PFSK-1 (cell line): ENCODE results near the gene SUCLG2.

Experiments used
- FOXP2 ChIP-seq: optimal IDR thresholded peaks from 2 replicates; pipeline ENCODE3; 2011; ENCODE audit warnings: borderline replicate concordance, control low read depth, inconsistent platforms; ENCODE audit not compliant: insufficient read depth; ENCODE audit errors: extremely low read length, extremely low read depth
- POLR2AphosphoS5 ChIP-seq: IDR thresholded peaks from 2 replicates; pipeline ENCODE4 v1.6.1; 2012; ENCODE audit warnings: low read depth, mild to moderate bottlenecking, control low read depth, low read length, moderate library complexity
- SIN3A ChIP-seq: IDR thresholded peaks from 2 replicates; pipeline ENCODE4 v1.6.1; 2012; ENCODE audit warnings: mild to moderate bottlenecking, low read length, moderate library complexity, borderline replicate concordance; ENCODE audit not compliant: insufficient read depth
- TAF1 ChIP-seq: IDR thresholded peaks from 2 replicates; pipeline ENCODE4 v1.6.1; 2012; ENCODE audit warnings: low read length, control low read depth, borderline replicate concordance; ENCODE audit not compliant: insufficient read depth
- TF ChIP-seq, protein P1 (sequence below), 2 experiments: IDR thresholded peaks; 2 replicates each; pipeline versions ENCODE4 v1.6.1 to v1.8.0; 2011 to 2012; ENCODE audit warnings: low read depth in 2 of 2, low read length in 2 of 2, control low read depth in 1 of 2, inconsistent platforms in 1 of 2, mild to moderate bottlenecking in 1 of 2, moderate library complexity in 1 of 2; ENCODE audit not compliant: insufficient read depth in 1 of 2

SUCLG2 gene

DNA sequence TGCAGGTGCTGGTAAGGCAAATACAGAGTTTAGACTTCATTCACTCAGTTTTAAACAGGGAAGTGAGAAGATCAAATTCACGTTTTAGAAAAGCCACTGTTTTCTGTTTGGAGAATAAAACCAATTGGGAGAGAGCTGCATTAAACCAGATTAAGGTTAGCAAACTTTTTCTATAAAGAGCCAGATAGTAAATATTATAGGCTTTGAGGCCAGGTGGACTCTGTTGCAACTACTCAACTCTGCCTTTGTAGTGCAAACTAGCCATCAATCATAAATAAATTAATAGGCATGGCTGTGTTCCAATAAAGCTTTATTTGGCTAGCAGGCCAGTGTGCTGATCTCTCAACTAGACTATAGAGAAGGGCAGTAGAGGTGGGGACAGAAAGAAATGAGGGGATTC lies 33.5 kb downstream of the SUCLG2 start:
- TF ChIP-seq FOXP2 (no peak), SIN3A (no peak), POLR2AphosphoS5 (no peak), TAF1 (no peak)
- TF ChIP-seq, protein P1, sequence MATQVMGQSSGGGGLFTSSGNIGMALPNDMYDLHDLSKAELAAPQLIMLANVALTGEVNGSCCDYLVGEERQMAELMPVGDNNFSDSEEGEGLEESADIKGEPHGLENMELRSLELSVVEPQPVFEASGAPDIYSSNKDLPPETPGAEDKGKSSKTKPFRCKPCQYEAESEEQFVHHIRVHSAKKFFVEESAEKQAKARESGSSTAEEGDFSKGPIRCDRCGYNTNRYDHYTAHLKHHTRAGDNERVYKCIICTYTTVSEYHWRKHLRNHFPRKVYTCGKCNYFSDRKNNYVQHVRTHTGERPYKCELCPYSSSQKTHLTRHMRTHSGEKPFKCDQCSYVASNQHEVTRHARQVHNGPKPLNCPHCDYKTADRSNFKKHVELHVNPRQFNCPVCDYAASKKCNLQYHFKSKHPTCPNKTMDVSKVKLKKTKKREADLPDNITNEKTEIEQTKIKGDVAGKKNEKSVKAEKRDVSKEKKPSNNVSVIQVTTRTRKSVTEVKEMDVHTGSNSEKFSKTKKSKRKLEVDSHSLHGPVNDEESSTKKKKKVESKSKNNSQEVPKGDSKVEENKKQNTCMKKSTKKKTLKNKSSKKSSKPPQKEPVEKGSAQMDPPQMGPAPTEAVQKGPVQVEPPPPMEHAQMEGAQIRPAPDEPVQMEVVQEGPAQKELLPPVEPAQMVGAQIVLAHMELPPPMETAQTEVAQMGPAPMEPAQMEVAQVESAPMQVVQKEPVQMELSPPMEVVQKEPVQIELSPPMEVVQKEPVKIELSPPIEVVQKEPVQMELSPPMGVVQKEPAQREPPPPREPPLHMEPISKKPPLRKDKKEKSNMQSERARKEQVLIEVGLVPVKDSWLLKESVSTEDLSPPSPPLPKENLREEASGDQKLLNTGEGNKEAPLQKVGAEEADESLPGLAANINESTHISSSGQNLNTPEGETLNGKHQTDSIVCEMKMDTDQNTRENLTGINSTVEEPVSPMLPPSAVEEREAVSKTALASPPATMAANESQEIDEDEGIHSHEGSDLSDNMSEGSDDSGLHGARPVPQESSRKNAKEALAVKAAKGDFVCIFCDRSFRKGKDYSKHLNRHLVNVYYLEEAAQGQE (IDR thresholded peaks at IDR 0.05; ENCODE audit: insufficient read depth in 1 of 2, low read depth in 2 of 2, low read length in 2 of 2), result no peak

DNA sequence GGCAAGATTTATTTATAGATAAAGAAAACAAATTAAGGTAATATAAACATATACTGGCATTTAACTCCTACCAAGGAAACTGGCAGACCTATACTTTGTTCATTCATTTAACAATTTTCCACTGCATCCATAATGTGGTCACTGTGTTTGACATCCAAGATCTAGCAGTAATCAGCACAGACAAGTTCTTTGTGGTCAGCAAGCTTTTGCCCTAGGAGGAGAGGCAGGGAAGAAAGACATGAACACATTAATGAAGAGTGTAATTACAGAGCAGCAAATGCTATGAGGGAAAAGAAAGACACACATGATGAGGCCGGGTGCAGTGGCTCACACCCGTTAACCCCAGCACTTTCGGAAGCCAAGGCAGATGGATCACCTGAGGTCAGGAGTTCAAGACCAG lies 34.4 kb downstream of the SUCLG2 start:
- TF ChIP-seq, protein P1 (IDR thresholded peaks at IDR 0.05; ENCODE audit: insufficient read depth in 1 of 2, low read depth in 2 of 2, low read length in 2 of 2), result no peak
- no peak for TF ChIP-seq FOXP2

DNA sequence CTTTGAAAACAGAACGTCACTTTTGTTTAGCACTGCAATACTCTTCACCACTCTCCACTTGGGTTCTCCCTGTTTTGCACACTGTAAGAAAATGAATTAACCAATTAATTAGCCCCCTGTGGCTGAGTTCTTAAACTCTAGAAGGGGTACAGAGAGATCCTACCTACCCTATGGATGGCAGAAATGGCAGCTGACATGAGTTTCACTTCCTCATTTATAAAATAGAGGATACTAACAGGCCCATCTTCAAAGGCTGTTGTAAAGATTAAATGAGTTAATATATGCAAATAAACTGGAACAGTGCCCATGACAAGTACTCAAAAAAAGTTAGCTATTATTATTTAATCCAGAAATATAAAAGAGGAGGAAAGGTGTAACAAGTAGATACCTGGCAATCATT lies 36.9 kb downstream of the SUCLG2 start:
- TF ChIP-seq, protein P1 (IDR thresholded peaks at IDR 0.05; ENCODE audit: insufficient read depth in 1 of 2, low read depth in 2 of 2, low read length in 2 of 2), result no peak
- TF ChIP-seq SIN3A (no peak), FOXP2 (no peak), POLR2AphosphoS5 (no peak), TAF1 (no peak)

DNA sequence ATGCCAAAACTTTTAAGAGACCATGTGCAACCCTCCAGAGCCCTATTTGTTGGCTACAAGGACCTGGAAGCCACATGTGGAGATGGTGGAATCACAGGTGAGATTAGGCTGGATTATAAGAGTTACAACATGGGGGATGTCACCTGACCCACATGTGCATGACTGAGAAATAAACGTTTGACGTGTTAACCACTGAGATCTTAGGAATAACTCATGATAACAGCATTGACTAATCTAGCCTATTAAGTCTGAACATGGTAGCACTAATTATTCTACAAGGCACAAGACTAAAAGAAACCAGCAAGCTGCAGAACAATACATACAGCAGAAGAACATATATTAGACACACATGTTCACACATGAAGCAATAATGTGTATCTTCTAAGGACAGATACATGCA lies 38.4 kb downstream of the SUCLG2 start:
- TF ChIP-seq SIN3A (no peak), TAF1 (no peak), FOXP2 (no peak), POLR2AphosphoS5 (no peak)
- TF ChIP-seq, protein P1 (IDR thresholded peaks at IDR 0.05; ENCODE audit: insufficient read depth in 1 of 2, low read depth in 2 of 2, low read length in 2 of 2), result no peak

DNA sequence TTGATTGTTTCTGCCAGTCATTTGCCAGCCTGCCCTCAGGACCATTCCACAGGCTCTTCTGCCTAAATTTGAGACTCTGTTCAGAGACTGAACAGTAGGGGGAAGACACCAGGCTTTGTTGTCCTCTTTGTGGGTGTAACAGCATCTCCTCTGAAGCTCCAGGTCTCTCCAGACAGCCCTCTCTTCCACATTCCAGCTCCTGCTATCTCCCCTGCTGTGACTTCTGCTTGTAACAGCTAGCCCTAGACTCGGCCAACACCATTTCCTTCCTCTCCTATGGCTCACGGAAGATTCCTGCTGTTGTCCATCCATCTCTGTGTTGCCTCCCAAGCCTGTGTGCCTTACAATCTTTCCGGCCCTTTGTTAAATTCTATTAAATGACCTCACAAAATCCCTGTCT lies 40.2 kb downstream of the SUCLG2 start:
- TF ChIP-seq SIN3A, result no peak
- no peak for TF ChIP-seq TAF1
- no peak for TF ChIP-seq POLR2AphosphoS5
- no peak for TF ChIP-seq FOXP2
- TF ChIP-seq, protein P1 (IDR thresholded peaks at IDR 0.05; ENCODE audit: insufficient read depth in 1 of 2, low read depth in 2 of 2, low read length in 2 of 2), result no peak
